B cell (primary cell): ENCODE data around the gene PRKCA. TPM values are rescaled to one million over a fixed set of nuclear protein-coding genes. Genes with fewer than 3 reads are reported as not detected.

Experiments
- ATAC-seq: fragments of 200-7000 bp; cut with Tn5 transposase; one replicate; pipeline ENCODE4 v1.10.0; 2021; ENCODE audit warnings: low read depth, mild to moderate bottlenecking, moderate number of reproducible peaks, moderate library complexity
- CTCF ChIA-PET: fragments of 350-600 bp; sonication (Branson Sonifier 250); formaldehyde crosslinking; loops from one replicate; lab custom pipeline; 2021; ENCODE audit warnings: antibody characterized with exemption, inconsistent platforms; lab: Charles Lee
- POLR2A ChIA-PET: fragments of 350-600 bp; sonication (Branson Sonifier 250); formaldehyde crosslinking; loops from one replicate; lab custom pipeline; 2021; ENCODE audit warnings: antibody characterized with exemption; lab: Charles Lee
- DNase-seq: peaks from one replicate; pipeline ENCODE4 v3.0.0; 2013
- H2AFZ ChIP-seq: 2 replicates; pipeline ENCODE4 v1.6.1; 2012; ENCODE audit warnings: mild to moderate bottlenecking, low read depth, low read length; ENCODE audit not compliant: insufficient read depth, poor library complexity, severe bottlenecking
- H3K27ac ChIP-seq, 2 donors: 1 replicate in 1 of 2; 2 replicates in 1 of 2; pipeline ENCODE4 v1.5.1; 2012 to 2013; ENCODE audit warnings: low read length in 2 of 2, mild to moderate bottlenecking in 2 of 2, moderate library complexity in 1 of 2
- H3K27me3 ChIP-seq, 4 experiments: fragments of 200-600 bp in 1 of 4; sonication (generic) in 1 of 4; replicated peaks in 1 of 4; 1 replicate in 2 of 4; 2 replicates in 2 of 4; pipeline versions ENCODE4 v1.6.1 to v1.7.0; 2013 to 2016; ENCODE audit warnings: low read length in 3 of 4, mild to moderate bottlenecking in 2 of 4, mixed read lengths in 1 of 4, moderate library complexity in 1 of 4; ENCODE audit not compliant: insufficient read depth in 4 of 4, control insufficient read depth in 3 of 4; ENCODE audit errors: control extremely low read depth in 1 of 4
- H3K36me3 ChIP-seq, 2 experiments: replicated peaks in 1 of 2; 1 replicate in 1 of 2; 2 replicates in 1 of 2; pipeline versions ENCODE4 v1.6.1 to v1.7.1; 2013; ENCODE audit warnings: low read length in 1 of 2; ENCODE audit not compliant: insufficient read depth in 2 of 2, control insufficient read depth in 1 of 2; ENCODE audit errors: control extremely low read depth in 1 of 2, extremely low read depth in 1 of 2
- H3K4me1 ChIP-seq, 2 donors: fragments of 200-600 bp in 1 of 2; sonication (generic) in 1 of 2; 1 replicate in 1 of 2; 2 replicates in 1 of 2; pipeline versions ENCODE4 v1.5.1 to v1.6.1; 2013 to 2017; ENCODE audit warnings: low read length in 2 of 2; ENCODE audit not compliant: control insufficient read depth in 2 of 2, insufficient read depth in 2 of 2
- H3K4me2 ChIP-seq: replicated peaks from 2 replicates; pipeline ENCODE3; 2012; ENCODE audit warnings: mild to moderate bottlenecking, low read depth, low read length; ENCODE audit not compliant: poor library complexity, severe bottlenecking
- H3K4me3 ChIP-seq, 5 experiments: fragments of 200-600 bp in 1 of 5; sonication (generic) in 1 of 5; 1 replicate in 3 of 5; 2 replicates in 2 of 5; pipeline versions ENCODE4 v1.5.1 to v1.7.0; 2011 to 2016; ENCODE audit warnings: low read length in 4 of 5, mild to moderate bottlenecking in 4 of 5, low read depth in 2 of 5, control low read depth in 1 of 5, moderate library complexity in 1 of 5; ENCODE audit not compliant: insufficient read depth in 1 of 5; ENCODE audit errors: control extremely low read depth in 1 of 5, extremely low read depth in 1 of 5
- H3K79me2 ChIP-seq: fragments of 200-600 bp; sonication (generic); one replicate; pipeline ENCODE4 v1.6.0; 2016; ENCODE audit warnings: low read length; ENCODE audit not compliant: control insufficient read depth, insufficient read depth
- H3K9ac ChIP-seq: fragments of 200-600 bp; sonication (generic); 2 replicates; pipeline ENCODE4 v1.6.1; 2017; ENCODE audit warnings: mild to moderate bottlenecking, low read length, moderate library complexity
- H3K9me3 ChIP-seq, 3 donors: one replicate each; pipeline versions ENCODE4 v1.6.1 to v1.7.1; 2013; ENCODE audit warnings: low read length in 2 of 3; ENCODE audit not compliant: control insufficient read depth in 2 of 3, insufficient read depth in 1 of 3; ENCODE audit errors: control extremely low read depth in 1 of 3
- H4K20me1 ChIP-seq: 2 replicates; pipeline ENCODE4 v1.6.0; 2012; ENCODE audit warnings: mild to moderate bottlenecking, low read length; ENCODE audit not compliant: insufficient read depth, control insufficient read depth, poor library complexity, severe bottlenecking
- H3K27ac Mint-ChIP-seq: one replicate; pipeline ENCODE4 v1.8.0; 2021; ENCODE audit warnings: mixed read lengths
- H3K27me3 Mint-ChIP-seq: one replicate; pipeline ENCODE4 v1.8.0; 2021; ENCODE audit warnings: mixed read lengths
- H3K4me1 Mint-ChIP-seq: one replicate; pipeline ENCODE4 v1.8.0; 2021; ENCODE audit warnings: mixed read lengths
- H3K4me3 Mint-ChIP-seq: one replicate; pipeline ENCODE4 v1.8.0; 2021; ENCODE audit warnings: mixed read lengths
- H3K9me3 Mint-ChIP-seq: one replicate; pipeline ENCODE4 v1.8.0; 2022; ENCODE audit warnings: mixed read lengths; ENCODE audit not compliant: insufficient read depth
- EZH2 ChIP-seq: IDR thresholded peaks from 2 replicates; pipeline ENCODE4 v1.6.1; 2012; ENCODE audit warnings: borderline replicate concordance, low read depth, mild to moderate bottlenecking, moderate library complexity, low read length; ENCODE audit not compliant: insufficient read depth, poor library complexity, severe bottlenecking
- WGBS: methylation state at CpG from one replicate; pipeline ENCODE4 v1.1.5; 2013; ENCODE audit warnings: missing lambda C conversion rate; ENCODE audit not compliant: insufficient coverage; 5-methylcytosine and 5-hydroxymethylcytosine counted together
- intact Hi-C: fragments of 100-400 bp; cut with micrococcal nuclease; formaldehyde crosslinking; loops from one replicate; pipeline ENCODE4 v1.10.0; 2022
- polyA plus RNA-seq: library from polyadenylated mRNA; depleted of rRNA; stranded (reverse); fragments of >200 nt; gene quantifications from 2 replicates; pipeline ENCODE4 v1.2.3, GENCODE V29; 2012
- total RNA-seq, 2 donors: library from RNA; stranded (reverse); fragments of 120-200 nt in 1 of 2; gene quantifications; 1 replicate in 1 of 2; 2 replicates in 1 of 2; pipeline versions ENCODE4 v1.2.3 to v1.2.4, GENCODE V29; 2013 to 2022
- TF ChIP-seq, protein P1 (sequence below): fragments of 200-600 bp; IDR thresholded peaks from one replicate; pipeline ENCODE4 v1.8.0; 2022; ENCODE audit warnings: antibody characterized with exemption, mild to moderate bottlenecking

The PRKCA gene
- total and polyA plus RNA-seq, 2 donors (not counting 1 experiment from before 2014, with no cell fraction given), result 0.33 to 7.7 TPM

DNA sequence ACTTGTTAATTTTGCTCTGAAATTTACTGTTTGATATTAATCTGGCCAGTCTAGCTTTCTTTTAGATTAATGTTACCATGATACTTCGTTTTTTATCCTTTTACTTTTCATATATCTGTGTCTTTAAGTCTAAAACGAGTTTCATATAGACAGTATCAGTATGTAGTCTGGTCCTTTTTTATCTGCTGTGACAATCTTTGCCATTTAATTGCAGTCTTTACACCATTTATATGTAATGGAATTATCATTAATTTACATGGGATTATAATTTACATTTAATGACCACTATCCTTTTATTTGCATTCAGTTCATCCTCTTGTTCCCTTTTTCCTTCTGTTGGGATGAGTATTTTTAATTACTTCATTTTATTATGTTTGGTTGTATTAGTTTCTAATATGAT lies 243.5 kb downstream of the PRKCA start:
- CTCF ChIA-PET, result no interaction called here
- H3K4me3 Mint-ChIP-seq, result no peak overlapping the region
- no peaks in the 10 kb centered on the region for H3K4me1 ChIP-seq
- TF ChIP-seq, protein P1, sequence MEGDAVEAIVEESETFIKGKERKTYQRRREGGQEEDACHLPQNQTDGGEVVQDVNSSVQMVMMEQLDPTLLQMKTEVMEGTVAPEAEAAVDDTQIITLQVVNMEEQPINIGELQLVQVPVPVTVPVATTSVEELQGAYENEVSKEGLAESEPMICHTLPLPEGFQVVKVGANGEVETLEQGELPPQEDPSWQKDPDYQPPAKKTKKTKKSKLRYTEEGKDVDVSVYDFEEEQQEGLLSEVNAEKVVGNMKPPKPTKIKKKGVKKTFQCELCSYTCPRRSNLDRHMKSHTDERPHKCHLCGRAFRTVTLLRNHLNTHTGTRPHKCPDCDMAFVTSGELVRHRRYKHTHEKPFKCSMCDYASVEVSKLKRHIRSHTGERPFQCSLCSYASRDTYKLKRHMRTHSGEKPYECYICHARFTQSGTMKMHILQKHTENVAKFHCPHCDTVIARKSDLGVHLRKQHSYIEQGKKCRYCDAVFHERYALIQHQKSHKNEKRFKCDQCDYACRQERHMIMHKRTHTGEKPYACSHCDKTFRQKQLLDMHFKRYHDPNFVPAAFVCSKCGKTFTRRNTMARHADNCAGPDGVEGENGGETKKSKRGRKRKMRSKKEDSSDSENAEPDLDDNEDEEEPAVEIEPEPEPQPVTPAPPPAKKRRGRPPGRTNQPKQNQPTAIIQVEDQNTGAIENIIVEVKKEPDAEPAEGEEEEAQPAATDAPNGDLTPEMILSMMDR, result no peak
- no peak for TF ChIP-seq EZH2
- H3K36me3 ChIP-seq, result no peaks in the 10 kb centered on the region
- H3K4me1 Mint-ChIP-seq, result peaks cover 5% of the 10 kb centered on the region
- H3K4me2 ChIP-seq, result no peak overlapping the region
- intact Hi-C loops, result no loop called here
- H4K20me1 ChIP-seq, result no peaks in the 10 kb centered on the region
- no CpG with 5 or more reads among the region's 2 CpGs for WGBS
- no peaks in the 10 kb centered on the region for H3K9me3 ChIP-seq
- no peak overlapping the region for H3K27ac Mint-ChIP-seq
- no peak overlapping the region for H3K4me3 ChIP-seq
- no peaks in the 10 kb centered on the region for H3K79me2 ChIP-seq
- no peak for ATAC-seq
- H3K27me3 ChIP-seq, result peaks cover 0 to 4% (median 0%) of the 10 kb centered on the region in 4 experiments
- POLR2A ChIA-PET, result no interaction called here
- no peak overlapping the region for H2AFZ ChIP-seq
- peaks cover 6% of the 10 kb centered on the region for H3K27me3 Mint-ChIP-seq
- H3K27ac ChIP-seq, result no peak overlapping the region
- no peak for DNase-seq
- no peak overlapping the region for H3K9ac ChIP-seq
- peaks cover 4% of the 10 kb centered on the region for H3K9me3 Mint-ChIP-seq

GRCh38 chr17:66547151-66547865 lies 244.9 kb downstream of the PRKCA start:
- H3K9me3 Mint-ChIP-seq, result peaks cover 4% of the 10 kb centered on the region

More at GRCh38 chr17:66547151-66547865, 244.9 kb downstream of the PRKCA start:
- CTCF ChIA-PET, result interaction anchor here (1.0 kb wide), 1 partner anchor 18 kb away, joined by 3 read pairs; no protein-coding TSS in a partner anchor
- Histone ChIP-seq H3K4me2 (no peak overlapping the region), H3K27ac (no peak overlapping the region), H3K4me3 (no peak overlapping the region), H2AFZ (no peak overlapping the region), H3K36me3 (no peaks in the 10 kb centered on the region), H3K9me3 (peaks cover 0 to 3% (median 0%) of the 10 kb centered on the region in 3 donors), H3K27me3 (peaks cover 0 to 4% (median 0%) of the 10 kb centered on the region in 4 experiments), H3K79me2 (no peaks in the 10 kb centered on the region), H4K20me1 (no peaks in the 10 kb centered on the region), H3K4me1 (no peaks in the 10 kb centered on the region), H3K9ac (no peak overlapping the region)
- Mint-ChIP-seq H3K27ac (no peak overlapping the region), H3K27me3 (peaks cover 3% of the 10 kb centered on the region), H3K4me3 (no peak overlapping the region), H3K4me1 (peaks cover 3% of the 10 kb centered on the region)
- TF ChIP-seq, protein P1, result no peak
- TF ChIP-seq EZH2, result no peak
- intact Hi-C loops, result no loop called here
- POLR2A ChIA-PET, result no interaction called here
- ATAC-seq, result no peak
- 100% methylated on average over 1 of the region's 3 CpGs for WGBS
- no peak for DNase-seq
